Measurements from ENCODE around the gene DCUN1D3. TPM values are rescaled to one million over a fixed set of nuclear protein-coding genes. Genes with fewer than 3 reads are reported as not detected.

The DCUN1D3 gene
- total and polyA plus RNA-seq, 3 donors from 2014 or later = 15.2 to 19.5 (median 16.5) TPM

DNA sequence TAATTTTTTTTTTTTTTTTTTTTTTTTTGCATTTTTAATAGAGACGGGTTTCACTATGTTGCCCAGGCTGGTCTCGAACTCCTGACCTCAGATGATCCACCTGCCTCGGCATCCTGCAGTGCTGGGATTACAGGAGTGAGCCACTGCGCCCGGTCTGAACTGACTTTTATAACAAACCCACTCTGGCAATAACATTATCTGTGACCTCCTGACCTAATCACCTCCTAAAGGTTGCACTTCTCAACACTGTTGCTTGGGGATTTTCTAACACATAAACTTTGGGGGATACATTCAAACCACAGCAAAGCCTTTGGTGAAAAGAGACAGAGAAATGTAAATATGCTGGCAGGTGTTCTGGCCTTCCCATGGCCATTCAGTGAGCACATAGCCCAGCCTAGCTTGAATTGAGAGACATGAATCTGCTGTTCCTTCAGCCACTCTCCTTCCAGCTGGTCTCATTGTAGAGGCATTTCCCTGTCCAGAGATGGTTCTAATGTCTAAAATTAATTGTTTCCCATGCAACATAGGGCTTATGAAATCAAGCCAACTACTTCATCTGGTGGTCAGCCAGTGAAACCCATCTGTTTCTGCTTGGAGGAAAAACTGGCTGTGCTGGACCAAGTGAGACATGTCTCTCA is 28.7 kb upstream of the DCUN1D3 start:
- Histone ChIP-seq H3K4me3 (no peak overlapping the region), H3K4me1 (no peaks in the 10 kb centered on the region), H3K36me3 (ENCODE audit: low read depth, missing control alignments) (no peaks in the 10 kb centered on the region), H3K9me3 (no peaks in the 10 kb centered on the region), H3K27ac (no peak overlapping the region), H3K27me3 (no peaks in the 10 kb centered on the region)
- TF ChIP-seq POLR2A (IDR thresholded peaks at IDR 0.05) = no peak
- TF ChIP-seq, protein P1, sequence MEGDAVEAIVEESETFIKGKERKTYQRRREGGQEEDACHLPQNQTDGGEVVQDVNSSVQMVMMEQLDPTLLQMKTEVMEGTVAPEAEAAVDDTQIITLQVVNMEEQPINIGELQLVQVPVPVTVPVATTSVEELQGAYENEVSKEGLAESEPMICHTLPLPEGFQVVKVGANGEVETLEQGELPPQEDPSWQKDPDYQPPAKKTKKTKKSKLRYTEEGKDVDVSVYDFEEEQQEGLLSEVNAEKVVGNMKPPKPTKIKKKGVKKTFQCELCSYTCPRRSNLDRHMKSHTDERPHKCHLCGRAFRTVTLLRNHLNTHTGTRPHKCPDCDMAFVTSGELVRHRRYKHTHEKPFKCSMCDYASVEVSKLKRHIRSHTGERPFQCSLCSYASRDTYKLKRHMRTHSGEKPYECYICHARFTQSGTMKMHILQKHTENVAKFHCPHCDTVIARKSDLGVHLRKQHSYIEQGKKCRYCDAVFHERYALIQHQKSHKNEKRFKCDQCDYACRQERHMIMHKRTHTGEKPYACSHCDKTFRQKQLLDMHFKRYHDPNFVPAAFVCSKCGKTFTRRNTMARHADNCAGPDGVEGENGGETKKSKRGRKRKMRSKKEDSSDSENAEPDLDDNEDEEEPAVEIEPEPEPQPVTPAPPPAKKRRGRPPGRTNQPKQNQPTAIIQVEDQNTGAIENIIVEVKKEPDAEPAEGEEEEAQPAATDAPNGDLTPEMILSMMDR (IDR thresholded peaks at IDR 0.05) = no peak
- intact Hi-C loops (cut with DNase I; ENCODE audit: low total_unique reads) = no loop called here
- 86 to 97% methylated on average over 5 of the region's 5 CpGs for WGBS, 2 donors
- no peak for DNase-seq

DNA sequence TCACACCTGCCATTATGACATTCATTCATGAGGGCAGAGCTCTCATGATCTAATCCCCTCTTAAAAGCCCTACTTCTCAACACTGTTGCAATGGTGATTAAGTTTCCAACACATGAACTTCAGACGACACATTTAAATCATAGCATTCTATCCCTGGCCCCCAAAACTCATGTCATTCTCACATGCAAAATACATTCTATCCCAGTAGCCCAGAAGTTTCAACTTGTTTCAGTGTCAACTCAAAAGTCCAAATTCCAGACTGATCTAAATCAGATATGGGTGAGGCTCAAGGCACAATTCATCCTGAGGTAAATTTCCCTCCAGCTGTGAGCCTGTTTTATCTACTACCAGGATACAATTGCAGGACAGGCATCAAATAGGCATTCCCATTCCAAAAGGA is 25.6 kb upstream of the DCUN1D3 start:
- Histone ChIP-seq H3K9me3 (no peaks in the 10 kb centered on the region), H3K27me3 (no peaks in the 10 kb centered on the region), H3K27ac (no peak overlapping the region), H3K36me3 (ENCODE audit: low read depth, missing control alignments) (no peaks in the 10 kb centered on the region), H3K4me3 (no peak overlapping the region), H3K4me1 (no peaks in the 10 kb centered on the region)
- no peak for DNase-seq
- WGBS, 2 donors = 92 to 95% methylated on average over 1 of the region's 1 CpG
- intact Hi-C loops (cut with DNase I; ENCODE audit: low total_unique reads) = no loop called here
- TF ChIP-seq, protein P1 (IDR thresholded peaks at IDR 0.05) = no peak
- TF ChIP-seq POLR2A (IDR thresholded peaks at IDR 0.05) = no peak

DNA sequence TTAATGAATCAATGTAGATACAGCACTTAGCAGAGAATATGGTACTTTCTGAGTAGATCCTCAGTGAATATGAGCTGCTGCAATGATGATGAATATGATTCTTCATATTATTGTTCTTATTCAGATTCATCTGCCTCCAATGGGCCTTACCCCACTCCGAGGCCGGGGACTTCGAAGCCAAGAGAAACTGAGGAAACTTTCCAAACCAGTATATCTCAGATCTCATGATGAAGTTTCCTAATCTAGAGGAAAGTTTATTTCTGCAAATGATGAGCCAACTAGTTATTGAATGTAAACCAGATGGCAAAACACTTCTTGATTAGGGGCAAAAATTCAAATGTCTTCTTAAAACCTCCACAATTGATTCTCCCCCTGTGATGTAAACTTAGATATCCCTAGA is 23.7 kb upstream of the DCUN1D3 start:
- no peaks in the 10 kb centered on the region for H3K36me3 ChIP-seq (ENCODE audit: low read depth, missing control alignments)
- intact Hi-C loops (cut with DNase I; ENCODE audit: low total_unique reads) = no loop called here
- H3K4me1 ChIP-seq = no peaks in the 10 kb centered on the region
- no peaks in the 10 kb centered on the region for H3K27me3 ChIP-seq
- no peaks in the 10 kb centered on the region for H3K9me3 ChIP-seq
- DNase-seq = no peak
- no peak overlapping the region for H3K4me3 ChIP-seq
- TF ChIP-seq POLR2A (IDR thresholded peaks at IDR 0.05) = no peak
- TF ChIP-seq, protein P1 (IDR thresholded peaks at IDR 0.05) = no peak
- H3K27ac ChIP-seq = no peak overlapping the region
- 88 to 95% methylated on average over 3 of the region's 3 CpGs for WGBS, 2 donors

DNA sequence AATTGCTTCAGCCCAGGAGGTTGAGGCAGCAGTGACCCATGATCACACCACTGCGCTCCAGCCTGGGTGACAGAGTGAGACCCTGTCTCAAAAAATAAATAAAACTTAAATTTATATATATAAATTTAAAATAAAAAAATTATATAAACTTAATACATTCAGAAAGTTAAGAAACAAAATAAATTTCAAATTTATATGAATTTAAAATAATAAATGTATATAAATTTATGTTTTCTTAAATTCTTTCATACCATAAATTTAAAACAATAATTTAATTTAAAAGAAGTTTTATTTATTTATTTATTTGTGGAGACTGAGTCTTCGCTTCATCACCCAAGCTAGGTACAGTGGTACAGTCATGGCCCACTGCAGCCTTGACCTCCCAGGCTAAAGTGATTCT is 20.6 kb upstream of the DCUN1D3 start:
- Histone ChIP-seq H3K4me3 (no peak overlapping the region), H3K27me3 (no peaks in the 10 kb centered on the region), H3K9me3 (no peaks in the 10 kb centered on the region), H3K27ac (no peak overlapping the region), H3K4me1 (peaks cover 4% of the 10 kb centered on the region), H3K36me3 (ENCODE audit: low read depth, missing control alignments) (no peaks in the 10 kb centered on the region)
- no peak for DNase-seq
- intact Hi-C loops (cut with DNase I; ENCODE audit: low total_unique reads) = no loop called here
- 96 to 97% methylated on average over 2 of the region's 2 CpGs for whole genome bisulfite sequencing, 2 donors
- no peak for TF ChIP-seq POLR2A (IDR thresholded peaks at IDR 0.05)

DNA sequence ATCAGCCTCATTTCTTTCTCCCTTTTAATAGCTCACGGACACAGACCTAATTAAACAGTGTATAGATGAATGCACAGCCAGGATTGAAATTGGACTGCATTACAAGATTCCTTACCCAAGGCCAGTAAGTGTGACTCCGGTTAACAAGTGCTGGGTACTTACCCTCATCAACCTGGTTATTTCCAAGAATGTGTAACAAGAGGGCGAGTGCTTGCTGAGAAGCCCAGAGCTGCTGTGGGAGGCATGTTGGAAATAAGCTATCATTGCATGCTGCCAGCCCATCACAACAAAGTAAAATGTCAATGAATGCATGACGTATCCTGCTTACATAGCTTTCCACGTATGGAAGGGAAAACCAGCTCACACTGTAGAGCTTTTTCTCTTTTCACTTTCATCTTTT is 19.9 kb upstream of the DCUN1D3 start:
- no peak overlapping the region for H3K27ac ChIP-seq
- intact Hi-C loops (cut with DNase I; ENCODE audit: low total_unique reads) = no loop called here
- no peak for DNase-seq

More for the DNA sequence above, 19.9 kb upstream of the DCUN1D3 start:
- peaks cover 4% of the 10 kb centered on the region for H3K4me1 ChIP-seq
- no peaks in the 10 kb centered on the region for H3K27me3 ChIP-seq
- TF ChIP-seq, protein P1 (IDR thresholded peaks at IDR 0.05) = no peak
- no peak for TF ChIP-seq POLR2A (IDR thresholded peaks at IDR 0.05)
- no peak overlapping the region for H3K4me3 ChIP-seq
- 95 to 98% methylated on average over 5 of the region's 5 CpGs for WGBS, 2 donors
- H3K9me3 ChIP-seq = no peaks in the 10 kb centered on the region
- H3K36me3 ChIP-seq (ENCODE audit: low read depth, missing control alignments) = no peaks in the 10 kb centered on the region

All from testis (tissue), 3 donors.